NCI-H446 treated with DMSO at 0.1 percent for 48 hours (cell line): Measurements from ENCODE around the gene PARP11.

Source experiments
- DNase-seq: peaks from one replicate; lab custom pipeline; 2025; lab: John Stamatoyannopoulos, UW

PARP11 gene

GRCh38 chr12:3821441-3821840, 51.8 kb downstream of the PARP11 start:
- no peak for DNase-seq

- DNase-seq, result no peak
Observed at GRCh38 chr12:3820122-3820521, 53.1 kb downstream of the PARP11 start.

DNA sequence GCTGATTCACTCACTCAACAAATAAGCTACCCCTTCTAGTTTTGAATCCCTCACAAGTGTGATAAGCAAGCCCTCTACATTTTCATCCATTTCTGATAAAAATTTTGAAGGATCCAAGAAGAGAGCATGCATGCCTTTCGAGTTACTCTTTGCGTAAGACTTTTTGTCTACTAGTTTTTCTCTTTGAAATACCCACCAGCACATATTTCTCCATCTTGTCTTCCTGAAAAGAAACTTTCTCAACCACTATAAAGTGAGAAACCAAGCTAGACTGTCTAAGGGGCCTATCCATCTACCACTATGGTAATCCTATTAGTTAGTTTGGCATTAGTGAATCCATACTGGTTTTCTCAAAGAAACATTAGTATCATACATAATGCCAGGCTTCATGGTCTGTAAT, 56.9 kb downstream of the PARP11 start:
- no peak for DNase-seq

DNA sequence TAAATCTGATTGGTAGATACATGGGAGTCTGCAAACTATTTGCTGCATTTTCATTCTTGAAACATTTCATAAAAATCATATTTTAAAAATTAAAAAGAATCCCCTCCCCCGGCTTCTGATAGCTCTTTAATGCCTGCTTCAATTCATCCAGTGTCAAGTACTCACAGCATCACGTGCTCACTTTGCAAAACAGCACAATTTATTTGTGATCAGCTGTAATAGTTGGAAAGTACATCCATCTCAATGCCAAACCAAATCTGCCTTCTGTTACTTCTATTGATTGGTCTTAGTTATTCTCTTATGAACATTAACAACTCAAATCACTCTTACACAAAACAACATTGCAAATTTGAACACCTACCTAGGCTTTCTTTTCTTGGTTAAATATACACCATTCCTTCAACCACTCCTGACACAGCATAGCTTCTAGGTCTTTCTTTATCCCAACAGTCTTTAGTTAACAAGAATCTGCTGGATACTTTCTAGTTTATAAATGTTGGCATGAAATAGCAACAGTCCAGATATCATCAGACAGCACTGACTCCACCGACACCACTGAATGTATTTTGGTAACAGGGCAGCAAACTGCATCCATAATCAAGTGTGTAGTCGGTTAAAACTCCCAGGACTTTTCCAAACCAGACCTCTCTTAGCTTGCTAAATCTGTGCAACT, 58.0 kb downstream of the PARP11 start:
- DNase-seq, result no peak

- DNase-seq, result no peak
Observed at GRCh38 chr12:3810540-3810939, 62.7 kb downstream of the PARP11 start.

- no peak for DNase-seq
Observed at GRCh38 chr12:3810016-3810370, 63.2 kb downstream of the PARP11 start.

GRCh38 chr12:3809357-3810015, 63.7 kb downstream of the PARP11 start:
- DNase-seq, result no peak

DNA sequence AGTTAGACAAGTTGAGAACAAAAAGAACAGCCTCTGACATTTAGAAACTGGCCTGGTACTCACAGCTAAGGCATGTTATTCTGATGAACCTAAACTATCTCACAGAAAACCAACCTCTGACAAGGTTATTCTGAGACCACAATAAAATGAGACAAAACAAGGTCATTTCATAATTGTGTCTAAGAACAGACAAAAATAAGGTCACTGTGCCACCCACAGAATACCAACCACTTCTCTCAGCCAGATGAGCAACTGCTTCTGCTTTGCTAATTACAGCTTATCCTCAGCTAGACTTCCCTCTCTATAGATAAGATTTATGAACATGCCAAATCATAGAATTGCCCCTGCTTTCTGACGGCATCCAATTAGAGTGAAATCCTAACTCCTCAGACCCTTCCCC, 68.1 kb downstream of the PARP11 start:
- DNase-seq, result no peak

DNA sequence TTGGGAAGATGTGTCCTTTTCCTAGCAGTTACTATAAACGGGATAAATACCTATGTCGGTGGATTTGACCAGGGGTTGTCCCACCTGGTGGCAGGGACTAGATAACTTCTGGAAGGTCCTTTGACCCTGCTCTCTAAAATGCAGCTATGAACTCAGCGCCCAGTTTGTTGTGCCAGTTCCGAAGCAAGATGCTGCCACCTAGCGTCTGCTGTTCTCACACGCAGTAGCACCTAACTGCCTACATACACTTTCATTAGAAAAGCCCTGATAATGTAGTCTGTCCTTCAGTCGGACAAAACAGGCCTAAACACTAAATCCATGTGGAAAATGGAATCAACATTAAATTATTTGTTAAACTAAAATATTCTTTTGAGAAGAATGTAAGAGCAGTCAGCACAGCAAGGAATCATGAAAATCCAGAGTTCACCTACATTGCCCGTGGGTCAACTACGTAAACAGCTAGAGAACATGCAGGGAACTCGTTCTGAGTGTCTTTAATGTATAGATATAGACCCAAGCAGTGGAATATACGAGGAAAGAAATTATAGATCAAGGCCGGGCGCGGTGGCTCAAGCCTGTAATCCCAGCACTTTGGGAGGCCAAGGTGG, 69.2 kb downstream of the PARP11 start:
- DNase-seq, result peak; percentile 5

DNA sequence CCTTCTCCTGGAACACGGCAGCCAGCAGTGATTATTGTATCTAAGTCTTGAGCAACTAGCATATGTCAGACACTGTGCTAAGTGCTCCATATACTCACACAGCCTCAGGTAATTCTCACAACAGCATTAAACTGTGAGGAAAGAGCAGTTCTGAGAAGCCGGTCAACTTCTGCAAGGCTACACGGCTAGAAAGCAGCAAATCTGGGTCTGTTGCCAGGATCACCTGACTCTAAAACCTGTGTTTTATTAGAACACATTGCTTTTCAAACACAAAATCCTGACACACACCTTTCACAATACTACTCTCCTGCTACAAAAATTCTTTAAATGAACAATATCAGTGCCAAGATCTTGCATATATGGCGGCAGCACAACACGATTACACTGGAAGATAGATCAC, 70.5 kb downstream of the PARP11 start:
- DNase-seq, result no peak

DNA sequence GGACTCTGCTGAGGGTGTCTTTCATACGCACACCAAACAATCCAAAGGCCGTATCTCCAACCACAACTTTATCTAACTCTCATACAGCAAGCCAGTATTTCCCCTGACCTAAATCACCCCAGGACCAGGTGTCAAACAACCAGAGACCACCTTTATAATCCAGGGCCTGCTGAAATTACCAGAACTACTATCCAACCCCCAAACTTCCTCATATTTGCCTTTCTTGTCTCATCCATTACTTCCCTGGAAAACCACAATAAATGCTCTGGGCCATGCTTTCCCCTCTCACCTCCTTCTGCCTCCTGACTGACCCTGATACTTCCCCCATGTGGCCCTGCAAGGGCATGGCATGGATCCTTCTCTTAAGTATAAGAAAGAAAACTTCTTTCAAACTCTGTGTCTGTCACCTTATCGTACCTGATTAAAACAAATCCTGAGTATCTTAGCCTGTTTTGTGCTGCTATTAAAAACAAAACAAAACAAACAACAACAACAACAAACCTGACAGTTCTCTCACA, 75.6 kb downstream of the PARP11 start:
- DNase-seq, result no peak

- DNase-seq, result no peak
Observed at GRCh38 chr12:3795492-3796133, 77.6 kb downstream of the PARP11 start.

DNA sequence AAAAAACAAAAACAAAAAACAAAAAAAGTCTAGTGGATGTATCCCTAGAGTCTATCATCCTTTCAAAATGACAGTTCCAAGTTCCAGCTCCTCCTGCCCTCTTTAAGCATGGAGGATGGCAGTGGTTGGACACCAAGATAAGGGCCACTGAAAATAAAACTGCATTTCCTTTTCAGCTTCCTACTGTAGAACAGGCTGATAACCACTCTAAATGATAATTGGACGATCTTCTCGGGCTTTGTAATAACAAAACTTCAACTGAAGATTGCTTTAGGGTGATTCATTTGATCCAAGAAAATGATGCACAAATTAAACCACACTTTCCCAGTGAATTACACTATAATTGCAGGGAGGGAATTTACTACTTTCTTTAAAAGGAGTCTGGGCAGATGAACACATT, 78.1 kb downstream of the PARP11 start:
- DNase-seq, result no peak

DNA sequence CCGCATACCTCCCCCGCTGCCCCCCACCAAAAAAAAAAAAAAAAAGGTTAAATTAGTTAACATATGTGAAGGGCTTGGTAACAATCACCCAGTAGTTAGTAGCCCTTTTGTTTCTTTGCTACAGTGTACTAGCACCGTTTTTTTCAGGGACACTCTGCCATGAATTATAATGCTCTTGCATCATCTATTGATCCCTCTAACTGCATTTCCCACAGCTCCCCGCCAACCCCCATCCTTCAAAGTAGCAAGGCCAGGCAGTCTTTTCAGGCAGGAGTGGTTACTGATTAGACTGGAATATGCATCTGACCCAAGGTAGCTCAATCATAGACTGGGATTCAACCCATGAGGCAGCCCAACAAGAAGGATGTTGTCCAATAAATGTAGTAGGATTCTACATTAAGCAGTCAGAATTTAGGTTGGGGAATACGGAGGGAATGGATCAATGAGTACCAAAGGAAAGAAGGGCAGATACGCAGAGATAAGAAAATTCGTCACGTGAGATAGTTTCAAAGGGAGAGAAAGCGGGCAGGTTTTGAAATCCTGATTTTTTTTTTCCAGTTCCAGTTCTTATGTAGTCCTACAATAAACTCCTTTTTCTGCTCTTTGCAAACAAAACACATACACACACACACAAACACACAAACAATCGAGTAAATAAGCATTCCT, 80.4 kb downstream of the PARP11 start:
- no peak for DNase-seq

DNA sequence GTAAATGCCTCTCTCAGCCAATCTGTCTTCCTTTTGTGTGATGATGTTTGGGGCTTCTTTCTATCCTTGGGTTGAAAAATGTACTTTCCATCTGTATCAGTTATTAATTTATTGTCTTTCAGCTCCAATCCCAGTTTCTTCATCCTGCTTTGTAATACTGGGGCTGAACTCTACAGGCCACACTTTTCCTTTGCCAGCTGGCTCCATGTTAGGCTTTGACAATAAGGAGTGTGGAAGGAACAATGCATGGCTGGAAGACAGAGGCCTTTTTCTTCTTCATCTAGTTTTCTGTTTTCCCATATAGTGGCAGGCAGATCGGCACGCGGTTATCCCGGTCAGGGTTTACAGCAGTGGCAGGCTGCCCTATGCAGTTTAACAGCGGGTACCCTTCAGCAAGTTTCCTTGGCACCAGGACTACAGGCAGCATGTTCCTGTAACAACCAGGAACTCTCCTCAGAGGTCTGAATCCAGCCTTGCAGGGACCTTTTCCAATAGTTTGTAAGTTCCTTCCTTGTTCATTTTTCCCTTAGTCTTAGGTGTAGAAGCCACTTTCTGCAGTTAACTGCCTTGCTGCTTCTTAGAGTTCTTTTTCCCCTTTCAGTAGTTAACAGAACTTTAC, 81.8 kb downstream of the PARP11 start:
- no peak for DNase-seq

- no peak for DNase-seq
Observed at GRCh38 chr12:3790642-3791041, 82.6 kb downstream of the PARP11 start.

DNA sequence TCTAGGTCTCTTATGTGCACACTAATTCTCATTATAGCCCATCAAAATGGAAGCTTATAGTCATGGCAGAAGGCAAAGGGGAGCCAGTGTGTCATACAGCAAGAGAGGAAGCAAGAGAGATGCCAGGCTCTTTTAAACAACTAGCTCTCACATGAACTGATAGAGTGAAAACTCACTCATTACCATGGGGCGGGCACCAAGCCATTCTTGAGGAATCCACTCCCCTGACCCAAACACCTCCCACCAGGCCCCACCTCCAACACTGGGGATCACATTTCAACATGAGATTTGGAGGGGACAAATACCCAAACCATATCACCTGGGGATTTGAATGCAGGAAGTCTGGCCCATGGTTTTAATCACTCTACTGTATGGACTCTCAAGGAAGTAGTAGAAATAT, 83.4 kb downstream of the PARP11 start:
- DNase-seq, result no peak

- no peak for DNase-seq
Observed at GRCh38 chr12:3777206-3777809, 95.9 kb downstream of the PARP11 start.

DNA sequence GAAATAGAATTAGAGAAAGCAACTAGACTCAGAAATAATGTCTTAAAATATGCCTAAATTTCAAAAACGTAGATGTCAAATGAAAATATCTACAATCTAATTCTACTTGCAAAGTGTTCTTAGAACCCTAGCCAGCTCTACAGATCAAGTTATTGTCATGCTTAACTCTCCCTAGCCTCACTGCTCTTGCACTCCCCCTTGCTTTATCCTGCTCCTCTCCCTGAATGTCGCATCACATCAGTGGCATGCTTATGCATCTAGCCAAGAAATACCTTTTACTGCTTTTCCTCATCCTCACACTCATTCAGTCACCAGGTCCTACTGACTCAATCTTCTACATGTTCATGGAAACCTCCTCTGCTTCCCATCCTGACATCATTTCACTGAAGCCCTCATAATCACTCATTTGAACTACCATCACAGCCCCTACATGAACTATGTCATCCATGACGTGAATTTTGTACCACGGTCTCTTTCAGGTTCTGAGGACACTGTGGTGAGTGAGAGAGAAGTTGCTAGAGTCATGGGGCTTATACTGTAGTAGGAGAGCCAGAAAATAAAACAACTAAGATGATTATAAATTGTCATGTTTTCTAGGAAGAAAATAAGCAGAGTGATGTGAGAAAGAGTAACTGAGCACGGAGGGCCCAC, 97.7 kb downstream of the PARP11 start:
- DNase-seq, result no peak

- DNase-seq, result no peak
Observed at GRCh38 chr12:3772380-3772779, 100.8 kb downstream of the PARP11 start.

DNA sequence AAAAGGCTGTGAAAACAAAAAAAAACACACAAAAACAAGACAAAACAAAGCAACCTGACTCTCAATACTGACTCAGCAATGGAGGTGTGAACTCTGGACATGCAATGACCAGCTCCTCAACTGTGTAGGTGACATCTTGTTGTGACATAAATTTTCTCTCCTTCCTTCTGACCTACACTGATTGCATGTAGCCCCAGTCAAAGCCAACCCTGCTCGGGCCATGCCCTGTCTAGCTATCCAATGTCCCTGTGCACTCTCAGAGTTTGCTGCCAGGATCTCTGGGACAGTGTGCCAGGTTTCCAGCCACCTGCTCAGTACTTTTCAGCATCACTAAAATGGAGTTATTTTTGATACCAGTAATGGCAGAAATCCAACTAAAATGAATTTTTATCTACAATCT, 101.3 kb downstream of the PARP11 start:
- DNase-seq, result no peak
